Liver (tissue), 9 donors: ENCODE data around the gene SMCO1. TPM values are rescaled to one million over a fixed set of nuclear protein-coding genes. Genes with fewer than 3 reads are reported as not detected.

Experiments used
- DNase-seq: peaks from one replicate; pipeline ENCODE4 v3.0.0-alpha.2; 2017; ENCODE audit warnings: low spot score
- H3K27ac ChIP-seq, 2 donors: one replicate each; pipeline ENCODE4 v1.7.0; 2013; ENCODE audit warnings: inconsistent platforms in 2 of 2, low read length in 2 of 2, control low read depth in 1 of 2, low read depth in 1 of 2, mild to moderate bottlenecking in 1 of 2
- H3K27me3 ChIP-seq, 4 donors: one replicate each; pipeline versions ENCODE4 v1.6.1 to v1.7.0; 2013; ENCODE audit warnings: low read length in 3 of 4, inconsistent platforms in 1 of 4, mild to moderate bottlenecking in 1 of 4, moderate library complexity in 1 of 4; ENCODE audit not compliant: control insufficient read depth in 4 of 4, insufficient read depth in 4 of 4
- H3K36me3 ChIP-seq, 4 donors: one replicate each; pipeline versions ENCODE4 v1.6.1 to v1.7.0; 2013; ENCODE audit warnings: low read length in 3 of 4, mild to moderate bottlenecking in 3 of 4, low read depth in 1 of 4, moderate library complexity in 1 of 4; ENCODE audit not compliant: control insufficient read depth in 4 of 4, insufficient read depth in 3 of 4
- H3K4me1 ChIP-seq, 4 donors: one replicate each; pipeline versions ENCODE4 v1.6.1 to v1.7.0; 2013; ENCODE audit warnings: low read length in 3 of 4, mild to moderate bottlenecking in 3 of 4, moderate library complexity in 1 of 4; ENCODE audit not compliant: control insufficient read depth in 4 of 4, insufficient read depth in 4 of 4
- H3K4me3 ChIP-seq, 3 donors: one replicate each; pipeline versions ENCODE4 v1.6.1 to v1.7.0; 2013; ENCODE audit warnings: low read length in 3 of 3, control low read depth in 1 of 3, low read depth in 1 of 3, mild to moderate bottlenecking in 1 of 3
- H3K9ac ChIP-seq, 2 donors: one replicate each; pipeline ENCODE4 v1.7.0; 2013; ENCODE audit warnings: low read length in 2 of 2, mild to moderate bottlenecking in 2 of 2, moderate library complexity in 2 of 2, control low read depth in 1 of 2, low read depth in 1 of 2
- H3K9me3 ChIP-seq, 4 donors: one replicate each; pipeline versions ENCODE4 v1.6.1 to v1.7.0; 2013; ENCODE audit warnings: low read length in 3 of 4; ENCODE audit not compliant: control insufficient read depth in 4 of 4
- EGR1 ChIP-seq, 2 donors: IDR thresholded peaks; 2 replicates each; pipeline ENCODE4 v1.6.1; 2016 to 2018; ENCODE audit warnings: antibody characterized with exemption in 2 of 2, low read depth in 2 of 2
- FOXA1 ChIP-seq: IDR thresholded peaks from 2 replicates; pipeline ENCODE4 v1.6.1; 2016; ENCODE audit warnings: antibody characterized with exemption
- FOXA2 ChIP-seq: IDR thresholded peaks from 2 replicates; pipeline ENCODE4 v1.6.1; 2016; ENCODE audit warnings: antibody characterized with exemption
- GABPA ChIP-seq, 2 donors: IDR thresholded peaks in 1 of 2; conservative IDR thresholded peaks in 1 of 2; 2 replicates each; pipeline ENCODE4 v1.6.1; 2016; ENCODE audit warnings: antibody characterized with exemption in 2 of 2, mild to moderate bottlenecking in 1 of 2, moderate library complexity in 1 of 2
- HNF4A ChIP-seq, 2 donors: conservative IDR thresholded peaks; 2 replicates each; pipeline ENCODE4 v1.6.1; 2016; ENCODE audit warnings: antibody characterized with exemption in 2 of 2, mild to moderate bottlenecking in 2 of 2
- HNF4G ChIP-seq: IDR thresholded peaks from 2 replicates; pipeline ENCODE4 v1.6.1; 2016; ENCODE audit warnings: antibody characterized with exemption
- JUND ChIP-seq, 2 donors: IDR thresholded peaks; 2 replicates each; pipeline ENCODE4 v1.6.1; 2016; ENCODE audit warnings: antibody characterized with exemption in 2 of 2
- NR2F2 ChIP-seq: IDR thresholded peaks from 2 replicates; pipeline ENCODE4 v1.6.1; 2016; ENCODE audit warnings: antibody characterized with exemption
- RAD21 ChIP-seq, 2 donors: IDR thresholded peaks; 2 replicates each; pipeline ENCODE4 v1.6.1; 2016; ENCODE audit warnings: antibody characterized with exemption in 2 of 2, mild to moderate bottlenecking in 2 of 2
- SP1 ChIP-seq: IDR thresholded peaks from 2 replicates; pipeline ENCODE4 v1.6.1; 2018; ENCODE audit warnings: antibody characterized with exemption, mild to moderate bottlenecking
- YY1 ChIP-seq: IDR thresholded peaks from 2 replicates; pipeline ENCODE4 v1.6.1; 2016; ENCODE audit warnings: antibody characterized with exemption, mild to moderate bottlenecking
- WGBS: extraction: QIAGEN DNeasy Blood & Tissue Kit; methylation state at CpG from one replicate; pipeline ENCODE4 v1.1.7; 2013; 5-methylcytosine and 5-hydroxymethylcytosine counted together
- polyA plus RNA-seq, 2 donors: library from polyadenylated mRNA; stranded (reverse) in 1 of 2; unstranded in 1 of 2; fragments of 200-250 nt in 1 of 2; fragments of >200 nt in 1 of 2; fragmentation: Nextera tagmentation in 1 of 2; extraction: Ambion mirVana in 1 of 2; gene quantifications; one replicate each; pipeline versions ENCODE4 v1.2.1 to v1.2.3, GENCODE V29; 2013 to 2015
- total RNA-seq, 2 donors: library from RNA; depleted of rRNA; stranded (reverse); fragments of >200 nt; gene quantifications; one replicate each; pipeline ENCODE4 v1.2.3, GENCODE V29; 2014
- TF ChIP-seq, protein P1 (sequence below): fragments of 150-350 bp; IDR thresholded peaks from 2 replicates; pipeline ENCODE4 v1.5.1; 2017; ENCODE audit warnings: improper control_type of control experiment, low read depth, low read length; ENCODE audit not compliant: missing input control
- TF ChIP-seq, protein P2 (sequence below): IDR thresholded peaks from 2 replicates; pipeline ENCODE4 v1.6.1; 2016; ENCODE audit warnings: antibody characterized with exemption
- TF ChIP-seq, protein P3 (sequence below): IDR thresholded peaks from 2 replicates; pipeline ENCODE4 v1.6.1; 2016; ENCODE audit warnings: antibody characterized with exemption
- TF ChIP-seq, protein P4 (sequence below): IDR thresholded peaks from 2 replicates; pipeline ENCODE4 v1.6.1; 2016; ENCODE audit warnings: antibody characterized with exemption, mild to moderate bottlenecking
- TF ChIP-seq, protein P5 (sequence below): IDR thresholded peaks from 2 replicates; pipeline ENCODE4 v1.6.1; 2016; ENCODE audit warnings: antibody characterized with exemption
- donor health status: healthy.
- donor health status: healthy.
- donor health status: healthy.
- donor health status: healthy.
- donor health status: healthy.

Gene SMCO1
- total and polyA plus RNA-seq, 4 donors, result 0.05 TPM; not detected in 3

DNA sequence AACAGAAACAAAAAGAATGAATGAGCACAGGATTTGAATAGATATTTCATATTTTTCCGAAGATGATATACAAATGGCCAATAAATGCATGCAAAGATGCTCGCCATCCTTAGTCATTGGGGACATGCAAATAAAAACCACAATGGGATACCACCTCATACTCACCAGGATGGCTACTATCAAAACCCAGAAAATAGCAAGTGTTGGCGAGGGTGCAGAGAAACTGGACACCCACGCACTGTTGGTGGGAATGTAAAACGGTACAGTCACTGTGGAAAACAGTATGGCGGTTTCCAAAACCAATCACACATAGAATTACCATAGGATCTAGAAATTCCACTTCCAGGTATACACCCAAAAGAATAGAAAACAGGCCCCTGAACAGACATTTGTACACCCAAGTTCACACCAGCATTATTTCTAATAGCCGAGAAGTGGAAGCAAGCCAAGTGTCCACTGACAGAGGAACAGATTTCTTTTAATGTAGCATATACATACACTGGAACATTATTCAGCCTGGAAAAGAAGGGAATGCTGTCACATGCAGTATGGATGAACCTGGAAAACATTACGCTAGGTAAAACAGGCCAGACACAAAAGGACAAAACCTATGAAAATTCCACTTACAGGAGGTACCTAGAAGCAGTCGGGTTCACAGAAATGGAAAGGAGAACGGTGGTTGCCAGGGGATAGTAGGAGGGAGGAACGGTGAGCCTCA lies 15.2 kb downstream of the SMCO1 start:
- no peak for TF ChIP-seq FOXA2
- TF ChIP-seq NR2F2, result no peak
- no peak for TF ChIP-seq FOXA1
- TF ChIP-seq, protein P1, sequence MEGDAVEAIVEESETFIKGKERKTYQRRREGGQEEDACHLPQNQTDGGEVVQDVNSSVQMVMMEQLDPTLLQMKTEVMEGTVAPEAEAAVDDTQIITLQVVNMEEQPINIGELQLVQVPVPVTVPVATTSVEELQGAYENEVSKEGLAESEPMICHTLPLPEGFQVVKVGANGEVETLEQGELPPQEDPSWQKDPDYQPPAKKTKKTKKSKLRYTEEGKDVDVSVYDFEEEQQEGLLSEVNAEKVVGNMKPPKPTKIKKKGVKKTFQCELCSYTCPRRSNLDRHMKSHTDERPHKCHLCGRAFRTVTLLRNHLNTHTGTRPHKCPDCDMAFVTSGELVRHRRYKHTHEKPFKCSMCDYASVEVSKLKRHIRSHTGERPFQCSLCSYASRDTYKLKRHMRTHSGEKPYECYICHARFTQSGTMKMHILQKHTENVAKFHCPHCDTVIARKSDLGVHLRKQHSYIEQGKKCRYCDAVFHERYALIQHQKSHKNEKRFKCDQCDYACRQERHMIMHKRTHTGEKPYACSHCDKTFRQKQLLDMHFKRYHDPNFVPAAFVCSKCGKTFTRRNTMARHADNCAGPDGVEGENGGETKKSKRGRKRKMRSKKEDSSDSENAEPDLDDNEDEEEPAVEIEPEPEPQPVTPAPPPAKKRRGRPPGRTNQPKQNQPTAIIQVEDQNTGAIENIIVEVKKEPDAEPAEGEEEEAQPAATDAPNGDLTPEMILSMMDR, result no peak
- TF ChIP-seq SP1, result no peak
- TF ChIP-seq RAD21 (IDR thresholded peaks at IDR 0.05), result no peak
- no peak for TF ChIP-seq HNF4G
- H3K27ac ChIP-seq, result peak overlapping the region; percentile 13 to 33
- H3K36me3 ChIP-seq, result no peaks in the 10 kb centered on the region
- DNase-seq, result no peak
- H3K9me3 ChIP-seq, result no peaks in the 10 kb centered on the region
- peak overlapping the region; percentile 29 to 83 (median 54) for H3K4me3 ChIP-seq
- H3K9ac ChIP-seq, result no peak overlapping the region
- 73% methylated on average over 11 of the region's 11 CpGs for WGBS
- H3K4me1 ChIP-seq, result peaks cover 4 to 22% (median 14%) of the 10 kb centered on the region in 4 donors
- H3K27me3 ChIP-seq, result no peaks in the 10 kb centered on the region

DNA sequence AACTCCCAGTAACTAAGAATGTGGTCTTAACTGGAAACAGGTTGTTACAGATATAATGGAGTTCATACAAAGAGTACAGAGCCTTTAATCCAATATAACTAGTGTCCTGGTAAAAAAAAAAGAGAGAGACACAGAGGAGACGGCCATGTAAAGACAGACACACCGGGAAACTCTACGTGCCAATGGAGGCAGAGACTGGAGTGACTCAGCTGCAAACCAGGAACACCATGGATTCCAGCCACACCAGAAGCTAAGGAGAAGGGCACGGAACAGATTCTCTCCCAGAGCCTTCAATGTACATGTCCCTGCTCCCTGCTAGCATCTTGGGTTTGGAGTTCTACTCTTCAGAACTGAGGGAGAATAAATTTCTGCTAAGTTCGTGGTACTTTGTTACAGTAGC lies 16.1 kb downstream of the SMCO1 start:
- Histone ChIP-seq H3K27ac (no peak overlapping the region), H3K27me3 (no peaks in the 10 kb centered on the region), H3K4me3 (no peak overlapping the region), H3K4me1 (peaks cover 4 to 22% (median 14%) of the 10 kb centered on the region in 4 donors), H3K36me3 (no peaks in the 10 kb centered on the region), H3K9ac (no peak overlapping the region), H3K9me3 (no peaks in the 10 kb centered on the region)
- no peak for DNase-seq
- TF ChIP-seq FOXA2 (no peak), JUND (IDR thresholded peaks at IDR 0.05) (no peak), NR2F2 (no peak), GABPA (IDR thresholded peaks at IDR 0.05 in 1 of 2, conservative IDR thresholded peaks at IDR 0.05 in 1 of 2) (no peak), HNF4A (conservative IDR thresholded peaks at IDR 0.05) (no peak), SP1 (no peak), YY1 (no peak), EGR1 (IDR thresholded peaks at IDR 0.05; ENCODE audit: low read depth in 2 of 2) (no peak), HNF4G (no peak)
- TF ChIP-seq, protein P2, sequence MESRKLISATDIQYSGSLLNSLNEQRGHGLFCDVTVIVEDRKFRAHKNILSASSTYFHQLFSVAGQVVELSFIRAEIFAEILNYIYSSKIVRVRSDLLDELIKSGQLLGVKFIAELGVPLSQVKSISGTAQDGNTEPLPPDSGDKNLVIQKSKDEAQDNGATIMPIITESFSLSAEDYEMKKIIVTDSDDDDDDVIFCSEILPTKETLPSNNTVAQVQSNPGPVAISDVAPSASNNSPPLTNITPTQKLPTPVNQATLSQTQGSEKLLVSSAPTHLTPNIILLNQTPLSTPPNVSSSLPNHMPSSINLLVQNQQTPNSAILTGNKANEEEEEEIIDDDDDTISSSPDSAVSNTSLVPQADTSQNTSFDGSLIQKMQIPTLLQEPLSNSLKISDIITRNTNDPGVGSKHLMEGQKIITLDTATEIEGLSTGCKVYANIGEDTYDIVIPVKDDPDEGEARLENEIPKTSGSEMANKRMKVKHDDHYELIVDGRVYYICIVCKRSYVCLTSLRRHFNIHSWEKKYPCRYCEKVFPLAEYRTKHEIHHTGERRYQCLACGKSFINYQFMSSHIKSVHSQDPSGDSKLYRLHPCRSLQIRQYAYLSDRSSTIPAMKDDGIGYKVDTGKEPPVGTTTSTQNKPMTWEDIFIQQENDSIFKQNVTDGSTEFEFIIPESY, result no peak
- TF ChIP-seq, protein P3, sequence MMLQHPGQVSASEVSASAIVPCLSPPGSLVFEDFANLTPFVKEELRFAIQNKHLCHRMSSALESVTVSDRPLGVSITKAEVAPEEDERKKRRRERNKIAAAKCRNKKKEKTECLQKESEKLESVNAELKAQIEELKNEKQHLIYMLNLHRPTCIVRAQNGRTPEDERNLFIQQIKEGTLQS, result no peak
- TF ChIP-seq, protein P4, sequence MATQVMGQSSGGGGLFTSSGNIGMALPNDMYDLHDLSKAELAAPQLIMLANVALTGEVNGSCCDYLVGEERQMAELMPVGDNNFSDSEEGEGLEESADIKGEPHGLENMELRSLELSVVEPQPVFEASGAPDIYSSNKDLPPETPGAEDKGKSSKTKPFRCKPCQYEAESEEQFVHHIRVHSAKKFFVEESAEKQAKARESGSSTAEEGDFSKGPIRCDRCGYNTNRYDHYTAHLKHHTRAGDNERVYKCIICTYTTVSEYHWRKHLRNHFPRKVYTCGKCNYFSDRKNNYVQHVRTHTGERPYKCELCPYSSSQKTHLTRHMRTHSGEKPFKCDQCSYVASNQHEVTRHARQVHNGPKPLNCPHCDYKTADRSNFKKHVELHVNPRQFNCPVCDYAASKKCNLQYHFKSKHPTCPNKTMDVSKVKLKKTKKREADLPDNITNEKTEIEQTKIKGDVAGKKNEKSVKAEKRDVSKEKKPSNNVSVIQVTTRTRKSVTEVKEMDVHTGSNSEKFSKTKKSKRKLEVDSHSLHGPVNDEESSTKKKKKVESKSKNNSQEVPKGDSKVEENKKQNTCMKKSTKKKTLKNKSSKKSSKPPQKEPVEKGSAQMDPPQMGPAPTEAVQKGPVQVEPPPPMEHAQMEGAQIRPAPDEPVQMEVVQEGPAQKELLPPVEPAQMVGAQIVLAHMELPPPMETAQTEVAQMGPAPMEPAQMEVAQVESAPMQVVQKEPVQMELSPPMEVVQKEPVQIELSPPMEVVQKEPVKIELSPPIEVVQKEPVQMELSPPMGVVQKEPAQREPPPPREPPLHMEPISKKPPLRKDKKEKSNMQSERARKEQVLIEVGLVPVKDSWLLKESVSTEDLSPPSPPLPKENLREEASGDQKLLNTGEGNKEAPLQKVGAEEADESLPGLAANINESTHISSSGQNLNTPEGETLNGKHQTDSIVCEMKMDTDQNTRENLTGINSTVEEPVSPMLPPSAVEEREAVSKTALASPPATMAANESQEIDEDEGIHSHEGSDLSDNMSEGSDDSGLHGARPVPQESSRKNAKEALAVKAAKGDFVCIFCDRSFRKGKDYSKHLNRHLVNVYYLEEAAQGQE, result no peak
- TF ChIP-seq, protein P5, sequence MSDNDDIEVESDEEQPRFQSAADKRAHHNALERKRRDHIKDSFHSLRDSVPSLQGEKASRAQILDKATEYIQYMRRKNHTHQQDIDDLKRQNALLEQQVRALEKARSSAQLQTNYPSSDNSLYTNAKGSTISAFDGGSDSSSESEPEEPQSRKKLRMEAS, result no peak
- TF ChIP-seq, protein P1, result no peak
- 96% methylated on average over 5 of the region's 5 CpGs for WGBS
